Psoas muscle (tissue), 8 donors: Measurements from ENCODE around the gene KCNJ5. TPM values are rescaled to one million over a fixed set of nuclear protein-coding genes. Genes with fewer than 3 reads are reported as not detected.

Experiments
- ATAC-seq, 4 donors: fragments of 200-7000 bp; cut with Tn5 transposase; one replicate each; pipeline ENCODE4 v1.9.1; 2020; ENCODE audit warnings: moderate library complexity in 3 of 4, mild to moderate bottlenecking in 2 of 4
- DNase-seq, 2 donors: peaks; one replicate each; pipeline ENCODE4 v3.0.0-alpha.2; 2020
- H3K27ac ChIP-seq: fragments of 200-600 bp; one replicate; pipeline ENCODE4 v1.8.0; 2022
- H3K27me3 ChIP-seq, 3 donors: fragments of 200-600 bp in 1 of 3; one replicate each; pipeline versions ENCODE4 v1.6.1 to v1.8.0; 2013 to 2022; ENCODE audit warnings: low read length in 2 of 3, mild to moderate bottlenecking in 2 of 3, moderate library complexity in 1 of 3; ENCODE audit not compliant: insufficient read depth in 3 of 3
- H3K36me3 ChIP-seq, 2 donors: fragments of 200-600 bp in 1 of 2; one replicate each; pipeline versions ENCODE4 v1.6.1 to v1.8.0; 2013 to 2022; ENCODE audit warnings: low read depth in 1 of 2, mild to moderate bottlenecking in 1 of 2, moderate library complexity in 1 of 2; ENCODE audit not compliant: insufficient read depth in 1 of 2
- H3K4me1 ChIP-seq: fragments of 200-600 bp; one replicate; pipeline ENCODE4 v1.8.0; 2022
- H3K4me3 ChIP-seq: fragments of 200-600 bp; one replicate; pipeline ENCODE4 v1.8.0; 2022; ENCODE audit warnings: mild to moderate bottlenecking
- H3K9me3 ChIP-seq: fragments of 200-600 bp; one replicate; pipeline ENCODE4 v1.8.0; 2022
- CTCF ChIP-seq: fragments of 200-600 bp; IDR thresholded peaks from one replicate; pipeline ENCODE4 v1.8.0; 2022; ENCODE audit warnings: antibody characterized with exemption
- WGBS, 3 donors: extraction: QIAGEN DNeasy Blood & Tissue Kit; methylation state at CpG; one replicate each; pipeline versions ENCODE4 v1.1.6 to v1.1.7; 2013; 5-methylcytosine and 5-hydroxymethylcytosine counted together
- intact Hi-C, 2 donors: fragments of 100-400 bp; cut with DNase I; formaldehyde crosslinking; loops; one replicate each; pipeline versions ENCODE4 v1.11.0 to v1.14.2; 2022
- polyA plus RNA-seq, 3 donors: library from polyadenylated mRNA; stranded (reverse); fragments of 200-250 nt; gene quantifications; one replicate each; pipeline ENCODE4 v1.2.3, GENCODE V29; 2013
- total RNA-seq, 4 donors: library from RNA; stranded (reverse); fragmentation: NEBNext Ultra II Directional in 2 of 4; extraction: Animal tissue kit (Norgen Biotek cat#: 25700) in 2 of 4; gene quantifications; one replicate each; pipeline versions ENCODE4 v1.2.1 to v1.2.4, GENCODE V29; 2021 to 2023
- donor health status: healthy with polysubstance abuse.
- donor health status: DM: no; HTN: no; CAD: no; lungs with moderate emphysema.
- donor health status: Bipolar disorder and iron deficiency.
- donor health status: healthy.
- donor health status: DM: yes; HTN: yes; CAD: no.
- donor health status: DM: no; HTN: no; CAD: no.
- donor health status: DM: no; HTN: no; CAD: no.
- donor health status: DM: yes; HTN: yes; CAD: no.

Gene KCNJ5
- total and polyA plus RNA-seq, 7 donors = 0.01 to 0.46 (median 0.24) TPM

- intact Hi-C loops = no loop called here
- Histone ChIP-seq H3K4me1 (no peaks in the 10 kb centered on the region), H3K27me3 (peaks cover 0 to 24% (median 4%) of the 10 kb centered on the region in 3 donors), H3K9me3 (no peaks in the 10 kb centered on the region), H3K27ac (no peak overlapping the region), H3K4me3 (no peak overlapping the region), H3K36me3 (no peaks in the 10 kb centered on the region)
- ATAC-seq = no peak
- no peak for DNase-seq
- no peak for TF ChIP-seq CTCF
- WGBS, 3 donors = 78 to 86% (median 79%) methylated on average over 16 of the region's 16 CpGs
Observed at GRCh38 chr11:128860571-128861361, 30.4 kb upstream of the KCNJ5 start.

GRCh38 chr11:128862406-128862805 lies 28.8 kb upstream of the KCNJ5 start:
- TF ChIP-seq CTCF = no peak
- H3K4me1 ChIP-seq = no peaks in the 10 kb centered on the region
- H3K4me3 ChIP-seq = no peak overlapping the region
- peaks cover 0 to 24% (median 4%) of the 10 kb centered on the region in 3 donors for H3K27me3 ChIP-seq
- WGBS, 3 donors = 85 to 89% (median 85%) methylated on average over 9 of the region's 9 CpGs
- DNase-seq (no peak), ATAC-seq (no peak)
- intact Hi-C loops = no loop called here
- H3K36me3 ChIP-seq = no peaks in the 10 kb centered on the region
- H3K27ac ChIP-seq = no peak overlapping the region
- H3K9me3 ChIP-seq = no peaks in the 10 kb centered on the region

DNA sequence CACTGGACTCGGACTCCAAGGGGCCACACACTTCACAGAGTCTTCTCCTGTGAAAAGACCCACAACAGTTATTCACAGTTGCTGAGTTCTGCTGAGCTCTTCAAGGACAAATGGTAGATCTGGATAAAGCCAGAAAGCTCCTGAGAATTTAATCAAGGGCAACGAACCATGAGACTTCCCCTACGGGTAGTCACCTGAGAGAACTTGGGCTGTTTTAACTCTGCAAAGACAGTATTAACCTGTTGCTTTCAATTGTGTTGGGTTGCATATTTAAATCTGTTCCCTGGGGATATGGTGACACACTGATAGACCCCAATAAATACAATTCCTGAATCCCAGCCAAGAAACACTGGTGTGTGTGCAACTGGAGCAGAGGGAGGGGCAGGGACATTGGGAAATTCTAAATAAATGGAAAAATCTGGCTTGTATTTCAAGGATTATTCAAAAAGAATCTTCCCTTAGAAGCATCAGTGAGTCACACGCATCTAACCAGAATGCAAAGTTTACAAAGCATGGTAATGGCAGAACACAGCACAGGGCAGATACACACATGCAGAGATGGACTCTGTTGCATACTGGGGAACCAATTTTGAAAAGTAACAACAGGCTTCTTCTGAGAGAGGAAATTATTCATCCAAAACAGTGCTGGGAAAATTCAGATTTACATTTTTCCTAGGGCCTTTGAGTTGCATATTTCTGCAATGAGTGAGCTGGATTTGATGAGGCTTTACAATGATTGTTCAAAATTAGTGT lies 28.1 kb upstream of the KCNJ5 start:
- Histone ChIP-seq H3K27ac (no peak overlapping the region), H3K36me3 (no peaks in the 10 kb centered on the region), H3K9me3 (no peaks in the 10 kb centered on the region), H3K4me1 (no peaks in the 10 kb centered on the region), H3K27me3 (peaks cover 0 to 24% (median 4%) of the 10 kb centered on the region in 3 donors), H3K4me3 (no peak overlapping the region)
- WGBS, 3 donors = 59 to 64% (median 64%) methylated on average over 4 of the region's 4 CpGs
- no peak for ATAC-seq
- no peak for TF ChIP-seq CTCF
- intact Hi-C loops = no loop called here
- no peak for DNase-seq

- Histone ChIP-seq H3K27ac (no peak overlapping the region), H3K4me3 (no peak overlapping the region), H3K27me3 (peaks cover 0 to 18% (median 4%) of the 10 kb centered on the region in 3 donors), H3K36me3 (no peaks in the 10 kb centered on the region), H3K4me1 (no peaks in the 10 kb centered on the region), H3K9me3 (no peaks in the 10 kb centered on the region)
- DNase-seq = no peak
- no peak for TF ChIP-seq CTCF
- intact Hi-C loops = no loop called here
- no peak for ATAC-seq
- WGBS, 3 donors = 86 to 92% (median 88%) methylated on average over 1 of the region's 1 CpG
Observed at GRCh38 chr11:128865490-128865889, 25.7 kb upstream of the KCNJ5 start.
